DND-41 (cell line): ENCODE measurements around the gene DNAJB1.

Experiments
- CTCF ChIP-seq: IDR thresholded peaks from 2 replicates; pipeline ENCODE4 v1.5.1; 2012; ENCODE audit warnings: borderline replicate concordance, low read length, moderate library complexity, mild to moderate bottlenecking; ENCODE audit not compliant: poor library complexity, severe bottlenecking; ENCODE audit errors: extremely low read depth
- EZH2 ChIP-seq: IDR thresholded peaks from 3 replicates; pipeline ENCODE4 v1.6.1; 2012; ENCODE audit warnings: borderline replicate concordance, low read depth, mild to moderate bottlenecking, moderate library complexity, low read length, inconsistent platforms; ENCODE audit not compliant: severe bottlenecking

- TF ChIP-seq CTCF, result peak; percentile 80
- no peak for TF ChIP-seq EZH2
These were observed 38.5 kb upstream of the DNAJB1 start for GRCh38 chr19:14556662-14557188.
